HL-60 (cell line): Measurements from ENCODE around the gene ZNF25.
"Not testable (repeated sequence)": the region's sequence is repeated elsewhere in the genome, so short reads cannot be mapped to it uniquely, and the experiment has no call there.

Experiments used
- DNase-seq, 2 experiments: peaks; one replicate each; pipeline ENCODE4 v3.0.0-alpha.2; 2010 to 2020; ENCODE audit warnings: low read depth in 1 of 2, low spot score in 1 of 2
- H3K27ac ChIP-seq: fragments of 250-450 bp; sonication (Bioruptor Pico); replicated peaks from 2 replicates; pipeline ENCODE4 v1.5.1; 2020; ENCODE audit warnings: mild to moderate bottlenecking, moderate library complexity
- H3K27me3 ChIP-seq: fragments of 250-450 bp; sonication (Bioruptor Pico); 2 replicates; pipeline ENCODE4 v1.5.1; 2021; ENCODE audit warnings: mild to moderate bottlenecking, moderate library complexity; ENCODE audit not compliant: insufficient read depth, poor library complexity, severe bottlenecking
- H3K4me3 ChIP-seq: replicated peaks from 2 replicates; pipeline ENCODE4 v1.5.1; 2011; ENCODE audit warnings: mild to moderate bottlenecking, control low read depth, low read length; ENCODE audit not compliant: insufficient read depth
- GABPA ChIP-seq: IDR thresholded peaks from 2 replicates; pipeline ENCODE4 v1.6.1; 2012; ENCODE audit warnings: low read depth
- POLR2AphosphoS5 ChIP-seq: IDR thresholded peaks from 2 replicates; pipeline ENCODE4 v1.6.1; 2012; ENCODE audit warnings: low read depth
- SPI1 ChIP-seq: IDR thresholded peaks from 2 replicates; pipeline ENCODE4 v1.6.1; 2012; ENCODE audit warnings: low read depth, mild to moderate bottlenecking, borderline replicate concordance
- TF ChIP-seq, protein P1 (sequence below): IDR thresholded peaks from one replicate; pipeline ENCODE4 v1.5.1; 2011; ENCODE audit warnings: low read length, control low read depth, inconsistent platforms; ENCODE audit not compliant: insufficient read depth
- TF ChIP-seq, protein P2 (sequence below): IDR thresholded peaks from 2 replicates; pipeline ENCODE4 v1.6.1; 2012; ENCODE audit warnings: low read depth; ENCODE audit not compliant: insufficient replicate concordance

ZNF25 gene

DNA sequence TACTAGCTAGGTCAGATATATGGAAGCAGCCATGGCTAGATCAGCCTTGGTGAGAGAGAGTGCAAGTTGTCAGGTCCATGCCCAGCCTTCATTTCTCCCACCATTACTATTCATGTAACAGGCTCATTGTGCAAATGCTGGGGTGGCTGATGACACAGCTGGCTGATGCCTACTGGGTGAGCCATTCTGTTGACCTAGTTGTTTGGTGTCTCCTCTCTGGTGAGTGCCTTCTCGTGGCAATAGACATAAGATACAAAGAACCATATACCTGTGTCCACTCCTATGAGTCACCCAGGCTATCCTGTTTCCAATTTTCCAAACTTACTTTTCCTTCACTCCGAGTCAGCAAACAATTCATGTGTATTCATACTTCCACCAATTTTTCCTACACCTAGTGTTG, 46.0 kb downstream of the ZNF25 start:
- no peak overlapping the region for H3K27ac ChIP-seq
- DNase-seq = no peak
- H3K4me3 ChIP-seq = no peak overlapping the region
- TF ChIP-seq, protein P1, sequence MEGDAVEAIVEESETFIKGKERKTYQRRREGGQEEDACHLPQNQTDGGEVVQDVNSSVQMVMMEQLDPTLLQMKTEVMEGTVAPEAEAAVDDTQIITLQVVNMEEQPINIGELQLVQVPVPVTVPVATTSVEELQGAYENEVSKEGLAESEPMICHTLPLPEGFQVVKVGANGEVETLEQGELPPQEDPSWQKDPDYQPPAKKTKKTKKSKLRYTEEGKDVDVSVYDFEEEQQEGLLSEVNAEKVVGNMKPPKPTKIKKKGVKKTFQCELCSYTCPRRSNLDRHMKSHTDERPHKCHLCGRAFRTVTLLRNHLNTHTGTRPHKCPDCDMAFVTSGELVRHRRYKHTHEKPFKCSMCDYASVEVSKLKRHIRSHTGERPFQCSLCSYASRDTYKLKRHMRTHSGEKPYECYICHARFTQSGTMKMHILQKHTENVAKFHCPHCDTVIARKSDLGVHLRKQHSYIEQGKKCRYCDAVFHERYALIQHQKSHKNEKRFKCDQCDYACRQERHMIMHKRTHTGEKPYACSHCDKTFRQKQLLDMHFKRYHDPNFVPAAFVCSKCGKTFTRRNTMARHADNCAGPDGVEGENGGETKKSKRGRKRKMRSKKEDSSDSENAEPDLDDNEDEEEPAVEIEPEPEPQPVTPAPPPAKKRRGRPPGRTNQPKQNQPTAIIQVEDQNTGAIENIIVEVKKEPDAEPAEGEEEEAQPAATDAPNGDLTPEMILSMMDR = no peak
- TF ChIP-seq GABPA (no peak), POLR2AphosphoS5 (no peak), SPI1 (no peak)
- TF ChIP-seq, protein P2, sequence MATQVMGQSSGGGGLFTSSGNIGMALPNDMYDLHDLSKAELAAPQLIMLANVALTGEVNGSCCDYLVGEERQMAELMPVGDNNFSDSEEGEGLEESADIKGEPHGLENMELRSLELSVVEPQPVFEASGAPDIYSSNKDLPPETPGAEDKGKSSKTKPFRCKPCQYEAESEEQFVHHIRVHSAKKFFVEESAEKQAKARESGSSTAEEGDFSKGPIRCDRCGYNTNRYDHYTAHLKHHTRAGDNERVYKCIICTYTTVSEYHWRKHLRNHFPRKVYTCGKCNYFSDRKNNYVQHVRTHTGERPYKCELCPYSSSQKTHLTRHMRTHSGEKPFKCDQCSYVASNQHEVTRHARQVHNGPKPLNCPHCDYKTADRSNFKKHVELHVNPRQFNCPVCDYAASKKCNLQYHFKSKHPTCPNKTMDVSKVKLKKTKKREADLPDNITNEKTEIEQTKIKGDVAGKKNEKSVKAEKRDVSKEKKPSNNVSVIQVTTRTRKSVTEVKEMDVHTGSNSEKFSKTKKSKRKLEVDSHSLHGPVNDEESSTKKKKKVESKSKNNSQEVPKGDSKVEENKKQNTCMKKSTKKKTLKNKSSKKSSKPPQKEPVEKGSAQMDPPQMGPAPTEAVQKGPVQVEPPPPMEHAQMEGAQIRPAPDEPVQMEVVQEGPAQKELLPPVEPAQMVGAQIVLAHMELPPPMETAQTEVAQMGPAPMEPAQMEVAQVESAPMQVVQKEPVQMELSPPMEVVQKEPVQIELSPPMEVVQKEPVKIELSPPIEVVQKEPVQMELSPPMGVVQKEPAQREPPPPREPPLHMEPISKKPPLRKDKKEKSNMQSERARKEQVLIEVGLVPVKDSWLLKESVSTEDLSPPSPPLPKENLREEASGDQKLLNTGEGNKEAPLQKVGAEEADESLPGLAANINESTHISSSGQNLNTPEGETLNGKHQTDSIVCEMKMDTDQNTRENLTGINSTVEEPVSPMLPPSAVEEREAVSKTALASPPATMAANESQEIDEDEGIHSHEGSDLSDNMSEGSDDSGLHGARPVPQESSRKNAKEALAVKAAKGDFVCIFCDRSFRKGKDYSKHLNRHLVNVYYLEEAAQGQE = no peak
- no peaks in the 10 kb centered on the region for H3K27me3 ChIP-seq

DNA sequence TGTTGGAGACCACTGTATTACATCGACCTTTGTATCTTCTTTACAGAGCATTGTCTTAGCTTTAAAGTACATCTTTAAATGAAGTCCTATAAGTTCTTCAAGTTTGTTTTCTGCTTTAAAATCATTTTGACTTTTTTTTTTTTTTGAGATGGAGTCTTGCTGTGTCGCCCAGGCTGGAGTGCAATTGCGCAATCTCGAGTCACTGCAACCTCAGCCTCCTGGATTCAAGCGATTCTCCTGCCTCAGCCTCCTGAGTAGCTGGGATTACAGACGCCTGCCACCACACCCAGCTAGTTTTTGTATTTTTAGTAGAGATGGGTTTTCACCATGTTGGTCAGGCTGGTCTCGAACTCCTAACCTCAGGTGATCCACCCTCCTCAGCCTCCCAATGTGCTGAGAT, 68.3 kb downstream of the ZNF25 start:
- DNase-seq, H3K27me3 ChIP-seq, H3K4me3 ChIP-seq: not testable (repeated sequence)

DNA sequence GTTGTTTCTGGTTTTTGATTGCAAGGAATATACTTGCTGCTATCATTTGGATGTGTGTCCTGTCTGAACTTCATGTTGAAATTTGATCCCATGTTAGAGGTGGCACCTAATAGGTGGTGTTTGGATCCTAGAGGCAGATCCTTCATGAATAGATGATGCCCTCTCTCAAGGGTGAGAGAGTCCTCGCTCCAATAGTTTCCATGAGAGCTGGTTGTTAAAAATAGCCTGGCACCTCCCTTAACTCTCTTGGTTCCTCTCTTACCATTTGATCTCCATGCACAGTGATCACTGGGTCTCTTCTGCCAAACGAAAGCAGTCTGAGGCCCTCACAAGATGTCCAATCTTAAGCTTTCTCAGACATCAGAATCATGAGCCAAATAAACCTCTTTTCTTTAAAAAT, 70.1 kb downstream of the ZNF25 start:
- no peak for DNase-seq
- TF ChIP-seq, protein P1 = no peak
- TF ChIP-seq POLR2AphosphoS5 (no peak), GABPA (no peak), SPI1 (no peak)
- TF ChIP-seq, protein P2 = no peak
- H3K4me3 ChIP-seq = no peak overlapping the region
- H3K27me3 ChIP-seq = no peaks in the 10 kb centered on the region
- H3K27ac ChIP-seq = no peak overlapping the region

More for the DNA sequence above, 68.3 kb downstream of the ZNF25 start:
- not testable (repeated sequence) for H3K27ac ChIP-seq
